Panc1 (cell line): ENCODE measurements around the gene CMTM8.

Experiments
- CTCF ChIP-seq: fragments of 450-650 bp; IDR thresholded peaks from 2 replicates; pipeline ENCODE4 v1.5.1; 2017; ENCODE audit warnings: mild to moderate bottlenecking
- REST ChIP-seq, 2 experiments: IDR thresholded peaks; 2 replicates each; pipeline ENCODE4 v1.6.1; 2011 to 2012; ENCODE audit warnings: low read depth in 2 of 2, control low read depth in 1 of 2, low read length in 1 of 2, mild to moderate bottlenecking in 1 of 2, moderate library complexity in 1 of 2; ENCODE audit not compliant: insufficient read depth in 1 of 2

- TF ChIP-seq CTCF (no peak), REST (IDR thresholded peaks at IDR 0.05; ENCODE audit: insufficient read depth in 1 of 2, low read depth in 2 of 2, low read length in 1 of 2) (no peak)
These were observed 58.9 kb downstream of the CMTM8 start for GRCh38 chr3:32297366-32297765.
